Chondrocyte (in vitro differentiated cells): ENCODE measurements around the gene MAFB. TPM values are rescaled to one million over a fixed set of nuclear protein-coding genes. Genes with fewer than 3 reads are reported as not detected.

ENCODE experiments used
- DNase-seq: peaks from one replicate; pipeline ENCODE4 v3.0.0; 2021; ENCODE audit warnings: mixed read lengths, low spot score
- H3K27ac Mint-ChIP-seq: one replicate; pipeline ENCODE4 v1.8.0; 2021; ENCODE audit warnings: mild to moderate bottlenecking, moderate library complexity, mixed read lengths; ENCODE audit not compliant: unreplicated experiment
- H3K27me3 Mint-ChIP-seq: 2 replicates; pipeline ENCODE4 v1.8.0; 2021; ENCODE audit warnings: low read depth, mixed read lengths
- H3K36me3 Mint-ChIP-seq: 2 replicates; pipeline ENCODE4 v1.8.0; 2021; ENCODE audit warnings: low read depth, mixed read lengths
- H3K4me1 Mint-ChIP-seq: 2 replicates; pipeline ENCODE4 v1.8.0; 2021; ENCODE audit warnings: low read depth, mild to moderate bottlenecking, mixed read lengths
- H3K4me3 Mint-ChIP-seq: one replicate; pipeline ENCODE4 v1.8.0; 2021; ENCODE audit warnings: mild to moderate bottlenecking, moderate library complexity, mixed read lengths; ENCODE audit not compliant: unreplicated experiment
- H3K9me3 Mint-ChIP-seq: 2 replicates; pipeline ENCODE4 v1.8.0; 2021; ENCODE audit warnings: low read depth, mixed read lengths
- total RNA-seq: library from RNA; stranded (reverse); gene quantifications from 3 replicates; pipeline ENCODE4 v1.2.1, GENCODE V29; 2021
- TF ChIP-seq, protein P1 (sequence below): fragments of 200-600 bp; sonication (generic); IDR thresholded peaks from 2 replicates; pipeline ENCODE4 v1.5.0; 2021; ENCODE audit warnings: antibody characterized with exemption, mild to moderate bottlenecking, moderate library complexity

MAFB gene
- total RNA-seq, 1 donor from 2014 or later, result 4.2 TPM

DNA sequence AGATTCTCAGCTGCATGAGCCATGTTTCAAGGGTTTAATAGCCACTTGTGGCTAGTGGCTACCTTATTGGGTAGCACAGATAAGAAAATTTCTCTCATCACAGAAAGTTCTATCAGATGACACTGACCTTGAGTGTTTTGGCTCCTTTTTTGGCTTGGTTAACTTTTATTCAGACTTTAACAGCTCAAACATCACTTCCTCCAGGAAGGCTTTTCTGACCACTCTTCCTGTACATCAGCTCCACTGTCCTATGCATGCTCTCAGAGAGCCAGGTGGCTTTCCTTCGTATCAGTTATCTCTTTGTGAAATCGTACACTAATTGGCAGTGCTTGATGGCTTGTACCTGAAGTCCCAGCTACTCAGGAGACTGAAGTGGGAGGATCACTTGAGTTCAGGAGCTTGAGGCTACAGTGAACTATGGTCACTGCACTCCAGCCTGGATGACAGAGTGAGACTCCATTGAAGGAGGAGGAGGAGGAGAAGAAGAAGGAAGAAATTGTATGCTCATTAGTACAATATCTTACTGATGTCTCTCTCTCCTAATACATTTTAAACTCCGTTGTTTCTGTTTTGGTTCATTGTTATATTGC, 10.7 kb downstream of the MAFB start:
- H3K27ac Mint-ChIP-seq, result no peak overlapping the region
- peaks cover 72% of the 10 kb centered on the region for H3K27me3 Mint-ChIP-seq
- no peaks in the 10 kb centered on the region for H3K36me3 Mint-ChIP-seq
- peaks cover 15% of the 10 kb centered on the region for H3K4me1 Mint-ChIP-seq
- no peaks in the 10 kb centered on the region for H3K9me3 Mint-ChIP-seq
- no peak overlapping the region for H3K4me3 Mint-ChIP-seq
- TF ChIP-seq, protein P1, sequence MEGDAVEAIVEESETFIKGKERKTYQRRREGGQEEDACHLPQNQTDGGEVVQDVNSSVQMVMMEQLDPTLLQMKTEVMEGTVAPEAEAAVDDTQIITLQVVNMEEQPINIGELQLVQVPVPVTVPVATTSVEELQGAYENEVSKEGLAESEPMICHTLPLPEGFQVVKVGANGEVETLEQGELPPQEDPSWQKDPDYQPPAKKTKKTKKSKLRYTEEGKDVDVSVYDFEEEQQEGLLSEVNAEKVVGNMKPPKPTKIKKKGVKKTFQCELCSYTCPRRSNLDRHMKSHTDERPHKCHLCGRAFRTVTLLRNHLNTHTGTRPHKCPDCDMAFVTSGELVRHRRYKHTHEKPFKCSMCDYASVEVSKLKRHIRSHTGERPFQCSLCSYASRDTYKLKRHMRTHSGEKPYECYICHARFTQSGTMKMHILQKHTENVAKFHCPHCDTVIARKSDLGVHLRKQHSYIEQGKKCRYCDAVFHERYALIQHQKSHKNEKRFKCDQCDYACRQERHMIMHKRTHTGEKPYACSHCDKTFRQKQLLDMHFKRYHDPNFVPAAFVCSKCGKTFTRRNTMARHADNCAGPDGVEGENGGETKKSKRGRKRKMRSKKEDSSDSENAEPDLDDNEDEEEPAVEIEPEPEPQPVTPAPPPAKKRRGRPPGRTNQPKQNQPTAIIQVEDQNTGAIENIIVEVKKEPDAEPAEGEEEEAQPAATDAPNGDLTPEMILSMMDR, result no peak
- DNase-seq, result no peak

DNA sequence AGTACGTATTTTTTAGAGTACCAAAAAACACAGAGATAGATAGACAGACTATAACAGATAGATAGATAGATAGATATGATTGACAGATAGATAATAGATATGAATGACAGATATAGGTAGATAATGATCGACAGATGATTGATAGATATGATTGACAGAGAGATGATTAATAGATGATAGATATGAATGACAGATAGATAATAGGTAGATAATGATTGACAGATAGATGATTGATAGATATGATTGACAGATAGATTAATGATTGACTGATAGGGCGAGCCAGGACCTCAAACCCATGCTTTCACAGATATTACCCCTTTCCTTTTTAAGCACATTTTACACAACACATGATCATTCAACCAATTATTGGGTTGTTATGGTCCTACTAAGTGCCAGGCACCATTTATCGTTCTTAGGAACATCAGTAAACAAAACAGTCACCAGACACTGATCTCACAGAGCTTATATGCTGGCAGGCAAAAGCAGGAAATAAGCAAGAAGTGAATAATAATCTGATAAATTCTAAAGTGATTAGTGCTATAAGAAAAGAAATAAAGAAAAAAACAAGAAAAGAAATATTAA, 11.6 kb downstream of the MAFB start:
- Mint-ChIP-seq H3K4me1 (peaks cover 7% of the 10 kb centered on the region), H3K27ac (no peak overlapping the region), H3K9me3 (no peaks in the 10 kb centered on the region), H3K4me3 (no peak overlapping the region), H3K36me3 (no peaks in the 10 kb centered on the region), H3K27me3 (peaks cover 74% of the 10 kb centered on the region)
- TF ChIP-seq, protein P1, result no peak
- no peak for DNase-seq

DNA sequence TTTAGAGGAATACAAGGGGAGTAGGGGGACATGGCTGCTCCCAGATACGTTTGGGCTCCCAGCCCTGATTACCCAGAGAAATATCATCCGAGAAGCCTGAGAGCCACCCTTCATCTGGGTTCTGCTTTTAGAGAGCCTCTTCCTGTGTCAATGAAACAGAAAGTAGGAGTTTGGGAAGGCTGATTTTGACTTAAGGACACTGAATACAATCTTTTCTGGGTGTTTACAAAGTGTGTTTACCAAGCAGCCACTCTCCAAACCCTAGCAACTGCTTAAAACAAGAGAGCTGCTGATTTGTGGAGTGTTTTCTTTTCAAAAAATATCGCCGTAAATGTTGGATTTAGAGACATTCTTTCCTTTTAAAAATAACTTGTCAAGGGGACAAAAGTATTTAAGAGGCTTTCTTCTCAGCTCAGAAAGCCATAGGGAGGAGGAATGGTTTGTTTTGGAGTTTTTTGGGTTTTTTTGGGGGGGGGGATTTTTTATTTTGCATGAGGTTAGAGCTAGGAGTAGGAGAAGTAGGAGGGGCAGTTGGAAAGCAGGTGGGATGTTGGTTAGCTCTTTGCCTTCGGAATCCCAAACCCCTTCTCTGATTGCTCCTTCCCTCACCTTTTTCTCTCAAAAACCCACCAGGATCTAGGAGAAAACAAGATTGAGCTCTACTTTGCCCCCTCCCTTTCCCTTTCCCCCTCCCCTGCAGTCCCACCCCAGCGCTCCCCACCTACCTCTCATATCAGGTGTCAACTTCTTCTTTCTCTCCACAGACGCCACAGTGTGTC, 12.4 kb downstream of the MAFB start:
- no peak for DNase-seq
- Mint-ChIP-seq H3K4me1 (peaks cover 3% of the 10 kb centered on the region), H3K9me3 (no peaks in the 10 kb centered on the region), H3K36me3 (no peaks in the 10 kb centered on the region), H3K4me3 (no peak overlapping the region), H3K27ac (no peak overlapping the region), H3K27me3 (peaks cover 69% of the 10 kb centered on the region)
- TF ChIP-seq, protein P1, result no peak

DNA sequence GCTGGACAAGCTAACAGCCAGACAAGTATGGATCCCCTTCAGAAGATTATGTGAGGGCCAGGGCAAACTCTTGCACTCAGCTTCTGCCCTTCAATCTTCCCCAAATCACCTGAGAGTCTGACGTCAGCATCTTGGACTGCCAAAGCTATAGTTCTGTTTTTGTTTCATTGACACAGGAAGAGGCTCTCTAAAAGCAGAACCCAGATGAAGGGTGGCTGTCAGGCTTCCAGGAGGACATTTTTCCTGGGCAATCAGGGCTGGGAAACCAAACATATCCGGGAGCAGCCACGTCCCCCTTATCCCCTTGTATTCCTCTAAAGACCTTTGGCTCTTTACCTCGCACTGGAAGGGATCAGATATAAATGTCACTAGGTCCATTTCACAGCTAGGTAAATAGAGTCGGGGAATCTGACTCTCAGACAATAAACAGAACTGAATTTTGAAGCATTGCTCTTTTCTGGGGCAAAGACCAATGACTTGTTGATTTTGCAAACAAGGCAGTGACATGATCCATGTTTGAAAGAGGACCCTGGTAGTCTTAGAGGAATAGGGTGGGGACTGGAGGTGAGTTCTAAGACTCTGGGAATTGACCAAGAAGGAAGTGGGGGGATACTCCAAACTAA, 13.3 kb downstream of the MAFB start:
- Mint-ChIP-seq H3K27me3 (peaks cover 63% of the 10 kb centered on the region), H3K36me3 (no peaks in the 10 kb centered on the region), H3K9me3 (no peaks in the 10 kb centered on the region), H3K4me1 (peaks cover 3% of the 10 kb centered on the region), H3K4me3 (no peak overlapping the region), H3K27ac (no peak overlapping the region)
- TF ChIP-seq, protein P1, result no peak
- no peak for DNase-seq

DNA sequence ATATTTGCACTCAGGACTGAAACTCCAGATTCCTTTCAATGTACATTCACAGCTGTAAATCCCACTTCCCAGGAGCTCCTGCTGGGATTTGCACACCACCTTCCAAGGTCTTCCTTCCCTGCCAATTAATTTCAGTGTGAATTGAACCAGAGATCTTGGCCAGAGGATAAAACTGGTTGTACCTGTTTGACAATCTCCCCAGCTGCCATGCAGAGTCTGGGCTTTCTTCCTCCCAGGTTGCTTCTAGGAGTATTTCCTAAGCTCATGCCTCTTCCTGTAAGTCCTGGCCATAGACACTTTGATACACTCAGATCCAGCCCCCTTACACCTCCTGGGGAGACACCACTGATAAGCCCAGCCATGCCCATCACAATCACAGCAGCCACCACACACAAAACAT, 15.6 kb downstream of the MAFB start:
- Mint-ChIP-seq H3K9me3 (no peaks in the 10 kb centered on the region), H3K4me1 (peaks cover 3% of the 10 kb centered on the region), H3K4me3 (no peak overlapping the region), H3K27me3 (peaks cover 49% of the 10 kb centered on the region), H3K36me3 (no peaks in the 10 kb centered on the region), H3K27ac (no peak overlapping the region)
- TF ChIP-seq, protein P1, result no peak
- DNase-seq, result no peak
